H1 (cell line): Measurements from ENCODE around the gene PYY. TPM values are rescaled to one million over a fixed set of nuclear protein-coding genes. Genes with fewer than 3 reads are reported as not detected.

ENCODE experiments used
- CTCF ChIA-PET: fragments of 300-600 bp; sonication (Branson Sonifier 250); formaldehyde crosslinking; loops from one replicate; lab custom pipeline; 2021; ENCODE audit not compliant: partially characterized antibody; lab: Charles Lee
- POLR2A ChIA-PET: fragments of 300-600 bp; sonication (Branson Sonifier 250); formaldehyde crosslinking; loops from one replicate; lab custom pipeline; 2021; ENCODE audit warnings: inconsistent platforms; ENCODE audit not compliant: partially characterized antibody; lab: Charles Lee
- DNase-seq, 2 experiments: peaks; one replicate each; pipeline versions ENCODE4 v3.0.0 to v3.0.0-alpha.2; 2010 to 2022; ENCODE audit warnings: low spot score in 2 of 2, low read depth in 1 of 2, mixed read lengths in 1 of 2
- FAIRE-seq: peaks from 2 replicates; lab custom pipeline; 2011; peaks lifted over from hg19 to GRCh38; lab: Jason Lieb, UNC
- H2AFZ ChIP-seq: 2 replicates; pipeline ENCODE4 v1.8.1; 2012; ENCODE audit warnings: low read length, inconsistent platforms
- H2AK5ac ChIP-seq: 2 replicates; pipeline ENCODE4 v1.6.1; 2013; ENCODE audit warnings: low read depth, low read length
- H2BK120ac ChIP-seq: replicated peaks from 2 replicates; pipeline ENCODE3; 2013; ENCODE audit warnings: low read depth, low read length, inconsistent platforms
- H2BK12ac ChIP-seq: 2 replicates; pipeline ENCODE4 v1.6.1; 2013; ENCODE audit warnings: low read depth, low read length
- H2BK15ac ChIP-seq: 2 replicates; pipeline ENCODE4 v1.6.1; 2013; ENCODE audit warnings: low read length
- H2BK20ac ChIP-seq: 2 replicates; pipeline ENCODE4 v1.6.1; 2013; ENCODE audit warnings: low read length
- H2BK5ac ChIP-seq: 2 replicates; pipeline ENCODE4 v1.6.1; 2013; ENCODE audit warnings: low read depth, low read length
- H3K14ac ChIP-seq: 2 replicates; pipeline ENCODE4 v1.6.1; 2013; ENCODE audit warnings: inconsistent platforms; ENCODE audit not compliant: insufficient read length
- H3K18ac ChIP-seq: 2 replicates; pipeline ENCODE4 v1.6.1; 2013; ENCODE audit warnings: low read length; ENCODE audit errors: extremely low read depth
- H3K23ac ChIP-seq: 2 replicates; pipeline ENCODE4 v1.6.1; 2013; ENCODE audit warnings: inconsistent platforms; ENCODE audit not compliant: insufficient read length
- H3K23me2 ChIP-seq: 2 replicates; pipeline ENCODE4 v1.6.1; 2013; ENCODE audit warnings: low read depth, low read length
- H3K27ac ChIP-seq: 2 replicates; pipeline ENCODE4 v1.6.1; 2011; ENCODE audit warnings: low read depth, low read length, inconsistent platforms
- H3K27me3 ChIP-seq, 4 experiments: replicated peaks in 1 of 4; 1 replicate in 1 of 4; 2 replicates in 3 of 4; pipeline versions ENCODE4 v1.6.1 to v1.8.1; 2011 to 2013; ENCODE audit warnings: low read length in 3 of 4, mild to moderate bottlenecking in 3 of 4, inconsistent platforms in 2 of 4, mixed read lengths in 2 of 4, moderate library complexity in 1 of 4; ENCODE audit not compliant: control insufficient read depth in 3 of 4, insufficient read depth in 3 of 4; ENCODE audit errors: extremely low read depth in 1 of 4
- H3K36me3 ChIP-seq, 4 experiments: 2 replicates each; pipeline versions ENCODE4 v1.6.1 to v1.8.1; 2011 to 2013; ENCODE audit warnings: mild to moderate bottlenecking in 4 of 4, low read length in 3 of 4, moderate library complexity in 2 of 4, control low read depth in 1 of 4, inconsistent platforms in 1 of 4; ENCODE audit not compliant: insufficient read depth in 4 of 4, control insufficient read depth in 2 of 4
- H3K4ac ChIP-seq: replicated peaks from 2 replicates; pipeline ENCODE3; 2013; ENCODE audit warnings: low read length, low read depth, mixed read lengths, inconsistent platforms; ENCODE audit not compliant: insufficient read length
- H3K4me1 ChIP-seq, 4 experiments: replicated peaks in 1 of 4; 1 replicate in 1 of 4; 2 replicates in 3 of 4; pipeline versions ENCODE4 v1.6.1 to v1.8.1; 2011 to 2013; ENCODE audit warnings: low read length in 3 of 4, inconsistent platforms in 2 of 4, mixed read lengths in 1 of 4; ENCODE audit not compliant: insufficient read depth in 4 of 4, control insufficient read depth in 3 of 4
- H3K4me2 ChIP-seq, 2 experiments: 2 replicates each; pipeline versions ENCODE4 v1.6.1 to v1.8.1; 2011 to 2013; ENCODE audit warnings: low read depth in 2 of 2, low read length in 2 of 2, control low read depth in 1 of 2, inconsistent platforms in 1 of 2, mild to moderate bottlenecking in 1 of 2; ENCODE audit not compliant: insufficient read depth in 1 of 2
- H3K4me3 ChIP-seq, 4 experiments: fragments of 200-600, 300-600 bp in 1 of 4; sonication (generic), shearing (Covaris generic), sonication (Bioruptor Twin) in 1 of 4; 2 replicates each; pipeline versions ENCODE4 v1.5.1 to v1.8.1; 2011 to 2016; ENCODE audit warnings: low read length in 4 of 4, low read depth in 3 of 4, control low read depth in 2 of 4, inconsistent platforms in 2 of 4, mild to moderate bottlenecking in 2 of 4, mixed read lengths in 1 of 4, moderate library complexity in 1 of 4; ENCODE audit not compliant: insufficient read depth in 2 of 4; ENCODE audit errors: extremely low read depth in 1 of 4
- H3K56ac ChIP-seq: replicated peaks from 2 replicates; pipeline ENCODE3; 2013; ENCODE audit warnings: low read depth, mild to moderate bottlenecking, mixed read lengths, low read length, inconsistent platforms; ENCODE audit not compliant: insufficient read length
- H3K79me1 ChIP-seq: 2 replicates; pipeline ENCODE4 v1.6.1; 2013; ENCODE audit warnings: low read depth, low read length, control low read depth
- H3K79me2 ChIP-seq, 2 experiments: 2 replicates each; pipeline versions ENCODE4 v1.6.1 to v1.8.1; 2012 to 2013; ENCODE audit warnings: low read length in 2 of 2, mild to moderate bottlenecking in 2 of 2, inconsistent platforms in 1 of 2; ENCODE audit not compliant: insufficient read depth in 2 of 2, control insufficient read depth in 1 of 2
- H3K9ac ChIP-seq, 4 experiments: replicated peaks in 1 of 4; 1 replicate in 1 of 4; 2 replicates in 3 of 4; pipeline versions ENCODE4 v1.6.1 to v1.8.1; 2011 to 2013; ENCODE audit warnings: low read depth in 3 of 4, low read length in 3 of 4, control low read depth in 2 of 4, mild to moderate bottlenecking in 2 of 4, moderate library complexity in 2 of 4, inconsistent platforms in 1 of 4; ENCODE audit errors: extremely low read depth in 1 of 4
- H3K9me3 ChIP-seq, 2 experiments: 2 replicates each; pipeline versions ENCODE4 v1.6.1 to v1.8.1; 2012 to 2013; ENCODE audit warnings: mild to moderate bottlenecking in 2 of 2, moderate library complexity in 2 of 2, control low read depth in 1 of 2, inconsistent platforms in 1 of 2, low read depth in 1 of 2, low read length in 1 of 2, mixed read lengths in 1 of 2; ENCODE audit not compliant: insufficient read depth in 2 of 2
- H4K20me1 ChIP-seq, 2 experiments: replicated peaks in 1 of 2; 2 replicates each; pipeline versions ENCODE3 to v1.8.1; 2011 to 2013; ENCODE audit warnings: inconsistent platforms in 2 of 2, low read length in 2 of 2, mild to moderate bottlenecking in 1 of 2; ENCODE audit not compliant: insufficient read depth in 2 of 2, control insufficient read depth in 1 of 2
- H4K5ac ChIP-seq: 2 replicates; pipeline ENCODE4 v1.6.1; 2013; ENCODE audit warnings: low read length, low read depth, mixed read lengths, inconsistent platforms; ENCODE audit not compliant: insufficient read length
- H4K8ac ChIP-seq: 2 replicates; pipeline ENCODE4 v1.8.0; 2013; ENCODE audit warnings: mild to moderate bottlenecking, moderate library complexity, low read length, inconsistent platforms; ENCODE audit not compliant: insufficient read depth; ENCODE audit errors: extremely low read depth
- H4K91ac ChIP-seq: replicated peaks from 2 replicates; pipeline ENCODE3; 2013; ENCODE audit warnings: low read length, mixed read lengths, inconsistent platforms; ENCODE audit not compliant: insufficient read length
- CHD2 ChIP-seq: IDR thresholded peaks from 2 replicates; pipeline ENCODE4 v1.6.1; 2012; ENCODE audit warnings: low read length, improper control_type of control experiment
- HDAC2 ChIP-seq, 2 experiments: fragments of 300-600 bp in 1 of 2; sonication (generic) in 1 of 2; IDR thresholded peaks; 2 replicates each; pipeline ENCODE4 v1.6.1; 2011 to 2012; ENCODE audit warnings: low read depth in 2 of 2, low read length in 2 of 2, mild to moderate bottlenecking in 2 of 2, moderate library complexity in 2 of 2, borderline replicate concordance in 1 of 2, inconsistent platforms in 1 of 2
- JUND ChIP-seq: IDR thresholded peaks from 2 replicates; pipeline ENCODE4 v1.6.1; 2011; ENCODE audit warnings: mild to moderate bottlenecking, improper control_type of control experiment, low read length
- MAX ChIP-seq: IDR thresholded peaks from 2 replicates; pipeline ENCODE4 v1.6.1; 2012; ENCODE audit warnings: inconsistent platforms
- NANOG ChIP-seq: IDR thresholded peaks from 2 replicates; pipeline ENCODE4 v1.6.1; 2011; ENCODE audit warnings: low read length, low read depth, mild to moderate bottlenecking, inconsistent platforms; ENCODE audit not compliant: insufficient read depth, poor library complexity, severe bottlenecking
- POU5F1 ChIP-seq: IDR thresholded peaks from 2 replicates; pipeline ENCODE4 v1.6.1; 2011; ENCODE audit warnings: low read depth, mild to moderate bottlenecking, low read length, moderate library complexity
- RBBP5 ChIP-seq: IDR thresholded peaks from 2 replicates; pipeline ENCODE4 v1.7.1; 2012; ENCODE audit warnings: low read depth, mild to moderate bottlenecking, inconsistent platforms, low read length, moderate library complexity, borderline replicate concordance
- TAF1 ChIP-seq: IDR thresholded peaks from 2 replicates; pipeline ENCODE4 v1.6.1; 2011; ENCODE audit warnings: mild to moderate bottlenecking, low read depth, low read length
- TCF12 ChIP-seq: IDR thresholded peaks from 2 replicates; pipeline ENCODE4 v1.6.1; 2011; ENCODE audit warnings: low read depth, mild to moderate bottlenecking, low read length
- WGBS, 2 experiments: shearing (Covaris generic) in 1 of 2; methylation state at CpG; one replicate each; pipeline versions ENCODE4 v1.1.6 to v1.1.7; 2013 to 2015; ENCODE audit warnings: low lambda C conversion rate in 2 of 2, mixed read lengths in 2 of 2, inconsistent platforms in 1 of 2, low coverage in 1 of 2, missing lambda C conversion rate in 1 of 2; ENCODE audit not compliant: insufficient replicate concordance in 2 of 2, insufficient coverage in 1 of 2, insufficient read length in 1 of 2; ENCODE audit errors: extremely low coverage in 1 of 2, missing lambda C conversion rate in 1 of 2; 5-methylcytosine and 5-hydroxymethylcytosine counted together
- polyA plus RNA-seq, 7 experiments: library from polyadenylated mRNA; depleted of rRNA in 3 of 7; stranded (reverse) in 5 of 7; unstranded in 2 of 7; fragments of >200 nt in 5 of 7; fragments of 200-250 nt in 2 of 7; gene quantifications; 1 replicate in 5 of 7; 2 replicates in 1 of 7; 4 replicates in 1 of 7; pipeline versions ENCODE4 v1.2.1 to v1.2.3, GENCODE V29; 2011 to 2013; ENCODE audit warnings: missing spikeins in 2 of 7, mixed read lengths in 2 of 7
- total RNA-seq: library from RNA; stranded (reverse); fragmentation: NEBNext Ultra II Directional; extraction: Animal tissue kit (Norgen Biotek cat#: 25700); gene quantifications from 2 replicates; pipeline ENCODE4 v1.2.1, GENCODE V29; 2021
- TF ChIP-seq, protein P1 (sequence below): IDR thresholded peaks from 2 replicates; pipeline ENCODE4 v1.6.1; 2012; ENCODE audit warnings: inconsistent platforms

The PYY gene
- total and polyA plus RNA-seq, 2 of the 8 experiments (the other 6 are each of a cell fraction or from before 2014, with no cell fraction given), result 0.93 to 3.4 TPM

GRCh38 chr17:43961954-43962353 lies 8.2 kb upstream of the PYY start:
- H3K18ac ChIP-seq, result no peak overlapping the region
- no peak overlapping the region for H2AFZ ChIP-seq
- H3K79me2 ChIP-seq, result no peaks in the 10 kb centered on the region
- 0 out of 2 replicates have a peak, but pooled peaks cover 2% of the 10 kb centered on the region for H3K23me2 ChIP-seq
- POLR2A ChIA-PET, result no interaction called here
- no peak overlapping the region for H3K4ac ChIP-seq
- H4K5ac ChIP-seq, result no peak overlapping the region
- no peaks in the 10 kb centered on the region for H3K27me3 ChIP-seq
- H4K91ac ChIP-seq, result no peak overlapping the region
- H3K79me1 ChIP-seq, result no peaks in the 10 kb centered on the region
- H2BK15ac ChIP-seq, result no peak overlapping the region
- H3K27ac ChIP-seq, result no peak overlapping the region
- no peak overlapping the region for H2BK12ac ChIP-seq
- no peak overlapping the region for H2BK5ac ChIP-seq
- no peak overlapping the region for H3K23ac ChIP-seq
- no peak overlapping the region for H3K4me2 ChIP-seq
- no peak overlapping the region for H3K9ac ChIP-seq
- H2BK20ac ChIP-seq, result no peak overlapping the region
- TF ChIP-seq JUND, result no peak
- TF ChIP-seq RBBP5, result no peak
- TF ChIP-seq POU5F1, result no peak
- TF ChIP-seq TCF12, result no peak
- TF ChIP-seq HDAC2 (IDR thresholded peaks at IDR 0.05; ENCODE audit: borderline replicate concordance in 1 of 2, low read depth in 2 of 2, low read length in 2 of 2), result no peak
- TF ChIP-seq CHD2, result no peak
- TF ChIP-seq TAF1, result no peak
- no peak for TF ChIP-seq NANOG
- TF ChIP-seq, protein P1, sequence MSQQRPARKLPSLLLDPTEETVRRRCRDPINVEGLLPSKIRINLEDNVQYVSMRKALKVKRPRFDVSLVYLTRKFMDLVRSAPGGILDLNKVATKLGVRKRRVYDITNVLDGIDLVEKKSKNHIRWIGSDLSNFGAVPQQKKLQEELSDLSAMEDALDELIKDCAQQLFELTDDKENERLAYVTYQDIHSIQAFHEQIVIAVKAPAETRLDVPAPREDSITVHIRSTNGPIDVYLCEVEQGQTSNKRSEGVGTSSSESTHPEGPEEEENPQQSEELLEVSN, result no peak
- TF ChIP-seq MAX, result no peak
- DNase-seq, result no peak
- 82% methylated on average over 2 of the region's 2 CpGs; no CpG with 5 or more reads in 1 of the 2 experiments for WGBS, 2 experiments
- H2AK5ac ChIP-seq, result no peak overlapping the region
- no peaks in the 10 kb centered on the region for H4K20me1 ChIP-seq
- CTCF ChIA-PET, result interaction anchor here (0.9 to 4.5 kb wide), 8 partner anchors 10 to 388 kb away, joined by 3 to 26 read pairs (median 4); partner anchors contain the start of gene PPY
- no peak overlapping the region for H3K14ac ChIP-seq
- no peak for FAIRE-seq
- H3K56ac ChIP-seq, result no peak overlapping the region
- no peaks in the 10 kb centered on the region for H3K4me1 ChIP-seq
- H3K9me3 ChIP-seq, result no peaks in the 10 kb centered on the region
- no peaks in the 10 kb centered on the region for H3K36me3 ChIP-seq
- H4K8ac ChIP-seq, result no peak overlapping the region
- H3K4me3 ChIP-seq, result no peak overlapping the region
- no peak overlapping the region for H2BK120ac ChIP-seq
